RWPE1 (cell line): Measurements from ENCODE around the gene CCDC116.

ENCODE experiments used
- CTCF ChIA-PET: fragments of 350-600 bp; sonication (Branson Sonifier 250); formaldehyde crosslinking; extraction: SDS; loops from one replicate; lab custom pipeline; 2021; lab: Yijun Ruan, JAX
- POLR2A ChIA-PET: fragments of 400-600 bp; formaldehyde crosslinking; extraction: SDS; loops from one replicate; lab custom pipeline; 2020; ENCODE audit warnings: antibody characterized with exemption; ENCODE audit not compliant: low non-redundant PET; lab: Yijun Ruan, JAX
- DNase-seq: peaks from one replicate; pipeline ENCODE4 v3.0.0; 2012; ENCODE audit warnings: low spot score
- H3K27ac ChIP-seq: fragments of 450-650 bp; 2 replicates; pipeline ENCODE4 v1.5.1; 2017
- CTCF ChIP-seq: fragments of 450-650 bp; conservative IDR thresholded peaks from 2 replicates; pipeline ENCODE4 v1.5.1; 2017; ENCODE audit warnings: low read depth, mild to moderate bottlenecking

Gene CCDC116

DNA sequence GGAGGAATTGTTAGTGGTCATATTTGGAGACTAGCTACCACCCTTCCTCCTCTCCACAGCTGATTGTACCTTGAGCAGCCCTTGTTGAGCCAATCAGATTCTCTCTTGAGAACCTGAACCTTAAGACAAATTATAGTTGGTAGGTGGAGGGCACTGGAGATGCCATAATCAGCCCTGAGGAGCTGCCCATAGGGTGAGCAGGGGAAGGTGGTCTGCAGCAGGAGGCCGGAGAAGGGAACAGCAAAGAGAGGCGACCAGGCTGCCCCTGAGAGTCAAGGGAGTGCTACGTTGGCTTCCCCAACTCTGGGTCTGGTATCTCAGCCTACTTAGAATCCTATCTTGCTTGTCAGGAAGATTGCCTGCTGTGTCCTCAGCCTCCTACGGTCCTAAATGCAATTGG lies 6.8 kb downstream of the CCDC116 start:
- CTCF ChIA-PET: no interaction called here
- no peak for DNase-seq
- no peak overlapping the region for H3K27ac ChIP-seq
- no peak for TF ChIP-seq CTCF
- POLR2A ChIA-PET: no interaction called here

DNA sequence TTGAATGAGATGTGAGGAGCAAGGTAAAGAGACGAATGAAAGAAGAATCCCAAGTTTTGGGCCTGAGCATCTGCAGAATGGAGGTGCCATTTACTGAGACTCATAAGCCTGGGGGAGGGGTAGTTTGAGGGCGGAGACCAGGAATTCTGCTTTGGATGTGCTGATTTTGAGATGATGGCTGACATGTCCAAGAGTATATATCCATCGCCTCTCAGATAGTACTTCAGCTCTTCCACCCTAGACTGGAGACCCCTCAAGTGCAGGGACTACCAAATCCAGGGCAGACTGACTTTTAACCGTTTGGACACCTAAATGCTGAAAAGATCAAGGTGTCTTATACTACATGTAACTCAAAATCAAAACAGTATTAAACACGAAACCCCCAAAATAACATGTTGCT lies 8.2 kb downstream of the CCDC116 start:
- ChIA-PET CTCF (interaction anchor here (0.7 to 0.8 kb wide), 2 partner anchors 11 to 16 kb away, joined by 3 to 4 read pairs; partner anchors contain the start of gene YDJC), POLR2A (interaction anchor here (1.1 to 1.6 kb wide), 2 partner anchors 10 to 12 kb away, joined by 4 to 6 read pairs; partner anchors contain the start of gene YDJC)
- H3K27ac ChIP-seq: no peak overlapping the region
- no peak for DNase-seq
- TF ChIP-seq CTCF: no peak

DNA sequence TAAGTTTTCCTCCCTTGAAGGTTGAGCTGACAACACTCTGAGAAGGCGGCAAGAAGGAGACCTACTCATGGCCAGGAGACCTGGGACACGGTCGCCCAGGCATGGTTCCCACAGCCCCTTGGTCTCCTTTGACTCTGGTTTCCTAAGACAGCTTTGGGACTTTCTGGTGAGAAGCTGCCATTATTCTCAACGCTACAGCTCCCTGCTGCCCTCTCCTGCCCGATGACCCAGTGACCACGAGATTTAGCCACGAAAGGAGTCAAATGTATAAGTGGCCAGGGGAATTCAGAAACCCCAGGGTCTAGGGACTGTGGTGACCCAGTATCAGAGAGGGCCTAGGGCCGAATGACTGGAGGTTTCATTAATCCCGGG lies 8.8 kb downstream of the CCDC116 start:
- POLR2A ChIA-PET: interaction anchor here (1.1 to 1.6 kb wide), 2 partner anchors 10 to 12 kb away, joined by 4 to 6 read pairs; partner anchors contain the start of gene YDJC
- DNase-seq: no peak

GRCh38 chr22:21641789-21642583 lies 9.4 kb downstream of the CCDC116 start, which contains the start of gene SDF2L1:
SDF2L1 (plus strand) TSS chr22:21642302; CDS start chr22:21642337, 35 bp downstream.
- DNase-seq: peak; percentile 97
- peak within 1 kb of the TSS; percentile 69 for H3K27ac ChIP-seq
- CTCF ChIA-PET: interaction anchor here (1.5 kb wide), 1 partner anchor 17 kb away, joined by 4 read pairs; no protein-coding TSS in a partner anchor
- TF ChIP-seq CTCF: no peak; the same call in 1 of the 2 replicates
- POLR2A ChIA-PET: interaction anchor here (1.1 to 1.6 kb wide), 3 partner anchors 11 to 13 kb away, joined by 4 to 6 read pairs (median 5); partner anchors contain the start of gene YDJC

More for the DNA sequence above, 8.8 kb downstream of the CCDC116 start:
- CTCF ChIA-PET: interaction anchor here (0.7 to 0.8 kb wide), 2 partner anchors 12 to 17 kb away, joined by 3 to 4 read pairs; partner anchors contain the start of gene YDJC
- H3K27ac ChIP-seq: peak overlapping the region; percentile 69
- peak; percentile 74 for TF ChIP-seq CTCF

DNA sequence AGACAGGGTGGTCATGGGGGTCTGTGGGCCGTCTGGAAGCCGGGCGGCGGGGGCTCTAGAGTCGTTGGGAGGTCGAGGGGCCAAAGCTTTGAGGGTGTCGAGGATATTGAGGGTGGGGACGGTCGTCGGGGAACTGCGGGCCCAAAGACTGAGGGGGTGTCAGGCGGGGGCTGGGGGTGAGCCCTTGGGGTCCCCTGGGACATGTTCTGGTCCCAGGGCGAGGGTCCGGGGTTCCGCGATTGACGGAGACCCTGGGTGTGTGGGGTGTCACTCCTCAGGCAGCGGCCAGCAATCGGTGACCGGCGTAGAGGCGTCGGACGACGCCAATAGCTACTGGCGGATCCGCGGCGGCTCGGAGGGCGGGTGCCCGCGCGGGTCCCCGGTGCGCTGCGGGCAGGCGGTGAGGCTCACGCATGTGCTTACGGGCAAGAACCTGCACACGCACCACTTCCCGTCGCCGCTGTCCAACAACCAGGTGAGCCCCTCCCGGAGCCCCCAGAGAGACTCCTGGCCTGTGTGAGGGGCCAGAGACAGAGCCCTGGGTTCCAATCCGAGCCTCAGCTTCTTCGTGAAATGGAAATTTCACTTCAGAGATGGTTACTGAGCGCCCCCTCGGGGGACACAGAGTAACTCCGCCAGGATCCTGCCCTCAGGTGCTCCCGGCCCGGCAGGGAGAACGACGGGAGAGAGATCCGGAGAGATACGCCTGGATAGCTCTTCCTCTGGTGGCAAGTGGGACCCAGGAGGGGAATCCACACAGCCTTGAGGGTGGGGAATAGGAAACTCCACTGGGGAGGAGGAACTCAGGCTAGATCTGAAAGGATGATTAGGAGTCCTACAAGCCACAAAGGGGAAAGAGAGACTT lies 10.3 kb downstream of the CCDC116 start:
- peak overlapping the region; percentile 69 for H3K27ac ChIP-seq
- CTCF ChIA-PET: interaction anchor here (1.2 to 1.5 kb wide), 2 partner anchors 13 to 18 kb away, joined by 4 to 5 read pairs; no protein-coding TSS in a partner anchor
- no peak for DNase-seq
- peak; percentile 70 for TF ChIP-seq CTCF
- POLR2A ChIA-PET: interaction anchor here (1.2 to 1.6 kb wide), 2 partner anchors 12 to 14 kb away, joined by 4 to 5 read pairs; no protein-coding TSS in a partner anchor
